GM12865 (cell line): ENCODE data around the gene CCDC91.
"Not testable (repeated sequence)": the region's sequence is repeated elsewhere in the genome, so short reads cannot be mapped to it uniquely, and the experiment has no call there.

Experiments used
- DNase-seq: peaks from one replicate; pipeline ENCODE4 v3.0.0; 2010; ENCODE audit warnings: low read depth
- H3K4me3 ChIP-seq: 2 replicates; pipeline ENCODE4 v1.5.1; 2011; ENCODE audit warnings: mild to moderate bottlenecking, low read depth, low read length, control low read depth
- CTCF ChIP-seq: IDR thresholded peaks from 2 replicates; pipeline ENCODE4 v1.5.1; 2011; ENCODE audit warnings: low read length, control low read depth, low read depth, inconsistent platforms; ENCODE audit not compliant: insufficient read depth; ENCODE audit errors: missing control alignments

Gene CCDC91

GRCh38 chr12:28369483-28369882, 179.2 kb downstream of the CCDC91 start:
- no peak for TF ChIP-seq CTCF
- DNase-seq: no peak
- no peak overlapping the region for H3K4me3 ChIP-seq

GRCh38 chr12:28374556-28374955, 184.3 kb downstream of the CCDC91 start:
- H3K4me3 ChIP-seq: no peak overlapping the region
- no peak for TF ChIP-seq CTCF
- no peak for DNase-seq

GRCh38 chr12:28378736-28379135, 188.5 kb downstream of the CCDC91 start:
- TF ChIP-seq CTCF: no peak
- DNase-seq: peak; percentile 5

GRCh38 chr12:28379779-28380178, 189.5 kb downstream of the CCDC91 start:
- not testable (repeated sequence) for DNase-seq, H3K4me3 ChIP-seq

More at GRCh38 chr12:28378736-28379135, 188.5 kb downstream of the CCDC91 start:
- H3K4me3 ChIP-seq: no peak overlapping the region

GRCh38 chr12:28383368-28383767, 193.1 kb downstream of the CCDC91 start:
- DNase-seq: no peak
- TF ChIP-seq CTCF: no peak

DNA sequence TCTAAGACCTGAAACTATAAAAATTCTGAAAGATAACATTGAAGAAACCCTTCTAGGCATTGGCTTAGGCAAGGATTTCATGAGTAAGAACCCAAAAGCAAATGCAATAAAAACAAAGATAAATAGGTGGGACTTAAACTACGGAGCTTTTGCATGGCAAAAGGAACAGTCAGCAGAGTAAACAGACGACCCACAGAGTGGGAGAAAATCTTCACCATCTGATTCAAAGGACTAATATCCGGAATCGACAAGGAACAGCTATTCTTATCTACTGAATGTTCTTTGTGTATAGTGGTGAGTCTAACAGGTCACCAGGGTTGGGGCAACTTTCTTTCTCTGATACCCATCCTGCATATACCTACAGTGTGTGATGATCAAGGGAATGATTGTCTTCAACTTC, 198.6 kb downstream of the CCDC91 start:
- TF ChIP-seq CTCF: no peak
- no peak overlapping the region for H3K4me3 ChIP-seq
- no peak for DNase-seq

More at GRCh38 chr12:28383368-28383767, 193.1 kb downstream of the CCDC91 start:
- no peak overlapping the region for H3K4me3 ChIP-seq

- H3K4me3 ChIP-seq: no peak overlapping the region
- no peak for DNase-seq
- no peak for TF ChIP-seq CTCF
Observed at GRCh38 chr12:28390206-28390605, 199.9 kb downstream of the CCDC91 start.
